OCI-LY3 (cell line): ENCODE results near the gene HDAC1.

ENCODE experiments used
- H2AFZ ChIP-seq: fragments of 200-600, 300-600 bp; shearing (Covaris generic); 2 replicates; pipeline ENCODE4 v1.6.0; 2014; ENCODE audit warnings: antibody characterized with exemption, low read depth, low read length
- H3K27ac ChIP-seq: fragments of 200-600, 300-600 bp; sonication (generic); 2 replicates; pipeline ENCODE4 v1.5.1; 2014; ENCODE audit warnings: mild to moderate bottlenecking, low read length, moderate library complexity, mixed read lengths
- H3K27me3 ChIP-seq: fragments of 200-600, 300-600 bp; sonication (generic); 2 replicates; pipeline ENCODE4 v1.6.1; 2014; ENCODE audit warnings: low read depth, low read length, mixed read lengths
- H3K36me3 ChIP-seq: fragments of 200-600, 300-600 bp; sonication (generic); replicated peaks from 2 replicates; pipeline ENCODE3; 2014; ENCODE audit warnings: low read depth, low read length, mixed read lengths
- H3K4me1 ChIP-seq: fragments of 300-600, 200-600 bp; sonication (generic); 2 replicates; pipeline ENCODE4 v1.6.1; 2014; ENCODE audit warnings: low read length, mixed read lengths
- H3K4me2 ChIP-seq: fragments of 200-600, 300-600 bp; sonication (generic); 2 replicates; pipeline ENCODE4 v1.6.1; 2014; ENCODE audit warnings: low read length, mixed read lengths
- H3K4me3 ChIP-seq: fragments of 300-600, 200-600 bp; sonication (generic); 2 replicates; pipeline ENCODE4 v1.5.1; 2014; ENCODE audit warnings: antibody characterized with exemption, mild to moderate bottlenecking, low read length, moderate library complexity
- H3K79me2 ChIP-seq: fragments of 300-600, 200-600 bp; shearing (Covaris generic); 2 replicates; pipeline ENCODE4 v1.6.1; 2014; ENCODE audit warnings: mild to moderate bottlenecking, low read length, mixed read lengths
- H3K9ac ChIP-seq: fragments of 300-600, 200-600 bp; shearing (Covaris generic); 2 replicates; pipeline ENCODE4 v1.6.0; 2014; ENCODE audit warnings: mild to moderate bottlenecking, low read length, moderate library complexity
- H3K9me3 ChIP-seq: fragments of 200-600, 300-600 bp; shearing (Covaris generic); 2 replicates; pipeline ENCODE4 v1.6.1; 2014; ENCODE audit warnings: low read length, mixed read lengths; ENCODE audit not compliant: insufficient read depth
- H4K20me1 ChIP-seq: fragments of 200-600, 300-600 bp; sonication (generic); 2 replicates; pipeline ENCODE4 v1.6.1; 2016; ENCODE audit warnings: low read length, mixed read lengths; ENCODE audit not compliant: insufficient read depth
- EZH2phosphoT487 ChIP-seq: fragments of 200-600 bp; shearing (Covaris generic); IDR thresholded peaks from 2 replicates; pipeline ENCODE4 v1.6.1; 2018; ENCODE audit warnings: antibody characterized with exemption, mixed run types, low read depth
- TF ChIP-seq, protein P1 (sequence below): fragments of 200-600, 300-600 bp; sonication (generic); IDR thresholded peaks from 2 replicates; pipeline ENCODE4 v1.5.1; 2014; ENCODE audit warnings: antibody characterized with exemption, low read length, low read depth

HDAC1 gene

DNA sequence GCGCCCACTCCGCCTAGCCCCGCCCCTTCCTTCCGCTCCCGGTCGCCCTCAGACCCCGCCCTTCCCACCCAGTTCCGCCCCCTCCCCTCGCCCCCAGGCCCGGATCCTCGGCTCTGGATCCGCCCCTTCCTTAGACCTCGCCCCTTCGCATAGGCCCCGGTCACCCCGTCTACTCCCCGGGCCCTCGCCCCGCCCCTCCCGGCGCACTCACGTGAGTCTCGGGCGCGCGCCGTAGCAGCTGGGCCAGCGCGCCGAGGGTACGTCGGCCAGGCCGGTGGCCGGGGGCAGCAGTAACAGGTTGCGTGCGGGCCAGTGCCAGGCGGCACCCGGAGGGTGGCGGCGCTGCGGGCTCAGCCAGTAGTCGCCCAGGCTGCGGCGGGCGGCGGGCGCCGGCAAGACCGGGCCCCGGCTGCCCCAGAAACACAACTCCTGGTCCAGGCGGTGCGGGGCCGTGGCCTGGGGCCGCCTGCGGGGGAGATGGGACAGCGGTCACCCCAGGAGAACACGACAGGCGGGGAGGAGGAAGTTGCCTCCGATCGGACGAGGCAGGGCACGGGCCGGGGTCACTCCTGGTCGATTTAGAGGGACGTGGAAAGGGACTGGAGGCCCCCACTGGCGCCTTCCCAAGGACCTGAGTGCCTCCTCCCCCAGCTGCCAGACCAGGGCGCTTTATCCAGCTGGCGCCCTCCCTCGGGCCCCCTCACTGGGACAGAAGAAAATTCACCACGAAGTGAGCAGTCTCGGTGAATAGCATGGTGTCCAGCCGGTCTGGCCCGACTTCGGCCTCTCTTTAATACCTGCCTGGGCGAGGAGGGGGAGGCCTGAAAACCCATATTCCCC, 59.7 kb downstream of the HDAC1 start:
- Histone ChIP-seq H3K36me3 (no peaks in the 10 kb centered on the region), H3K9ac (peak overlapping the region; percentile 88), H4K20me1 (no peaks in the 10 kb centered on the region), H3K79me2 (no peaks in the 10 kb centered on the region), H3K4me3 (peak overlapping the region; percentile 94), H2AFZ (peak overlapping the region; percentile 55; the same call in 1 of the 2 replicates), H3K4me1 (peaks cover 11% of the 10 kb centered on the region), H3K27ac (peak overlapping the region; percentile 25; the same call in 1 of the 2 replicates), H3K4me2 (peak overlapping the region; percentile 86), H3K27me3 (no peaks in the 10 kb centered on the region), H3K9me3 (no peaks in the 10 kb centered on the region)
- TF ChIP-seq, protein P1, sequence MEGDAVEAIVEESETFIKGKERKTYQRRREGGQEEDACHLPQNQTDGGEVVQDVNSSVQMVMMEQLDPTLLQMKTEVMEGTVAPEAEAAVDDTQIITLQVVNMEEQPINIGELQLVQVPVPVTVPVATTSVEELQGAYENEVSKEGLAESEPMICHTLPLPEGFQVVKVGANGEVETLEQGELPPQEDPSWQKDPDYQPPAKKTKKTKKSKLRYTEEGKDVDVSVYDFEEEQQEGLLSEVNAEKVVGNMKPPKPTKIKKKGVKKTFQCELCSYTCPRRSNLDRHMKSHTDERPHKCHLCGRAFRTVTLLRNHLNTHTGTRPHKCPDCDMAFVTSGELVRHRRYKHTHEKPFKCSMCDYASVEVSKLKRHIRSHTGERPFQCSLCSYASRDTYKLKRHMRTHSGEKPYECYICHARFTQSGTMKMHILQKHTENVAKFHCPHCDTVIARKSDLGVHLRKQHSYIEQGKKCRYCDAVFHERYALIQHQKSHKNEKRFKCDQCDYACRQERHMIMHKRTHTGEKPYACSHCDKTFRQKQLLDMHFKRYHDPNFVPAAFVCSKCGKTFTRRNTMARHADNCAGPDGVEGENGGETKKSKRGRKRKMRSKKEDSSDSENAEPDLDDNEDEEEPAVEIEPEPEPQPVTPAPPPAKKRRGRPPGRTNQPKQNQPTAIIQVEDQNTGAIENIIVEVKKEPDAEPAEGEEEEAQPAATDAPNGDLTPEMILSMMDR: no peak
- no peak for TF ChIP-seq EZH2phosphoT487

DNA sequence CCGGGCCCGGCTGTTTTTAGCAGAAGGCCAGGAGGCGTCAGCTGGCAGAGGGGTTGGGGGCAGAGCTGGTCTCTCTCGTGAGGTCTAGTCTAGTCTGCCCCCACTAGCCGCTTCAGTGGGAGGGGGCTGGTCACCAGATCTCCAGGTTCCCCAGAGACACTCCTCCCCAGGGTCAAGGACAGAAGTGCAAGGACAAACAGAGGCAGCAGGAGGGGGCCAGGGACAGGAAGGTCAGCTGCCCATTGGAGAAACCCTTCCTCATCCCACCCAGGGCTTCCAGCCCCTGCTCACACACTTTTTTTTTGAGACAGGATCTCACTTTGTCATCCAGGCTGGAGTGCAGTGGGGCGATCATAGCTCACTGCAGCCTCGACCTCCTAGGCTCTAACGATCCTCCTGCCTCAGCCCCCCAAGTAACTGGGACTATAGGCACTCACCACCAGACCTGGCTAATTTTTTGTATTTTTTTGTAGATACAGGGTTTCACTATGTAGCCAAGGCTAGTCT, 60.4 kb downstream of the HDAC1 start:
- no peaks in the 10 kb centered on the region for H3K36me3 ChIP-seq
- H3K9ac ChIP-seq: peak overlapping the region; percentile 88
- H3K4me3 ChIP-seq: peak overlapping the region; percentile 94
- no peaks in the 10 kb centered on the region for H3K79me2 ChIP-seq
- peak overlapping the region; percentile 86 for H3K4me2 ChIP-seq
- peaks cover 11% of the 10 kb centered on the region for H3K4me1 ChIP-seq
- no peaks in the 10 kb centered on the region for H4K20me1 ChIP-seq
- no peak overlapping the region for H2AFZ ChIP-seq
- H3K27me3 ChIP-seq: no peaks in the 10 kb centered on the region
- H3K27ac ChIP-seq: no peak overlapping the region
- H3K9me3 ChIP-seq: no peaks in the 10 kb centered on the region
- TF ChIP-seq, protein P1: no peak
- TF ChIP-seq EZH2phosphoT487: no peak

DNA sequence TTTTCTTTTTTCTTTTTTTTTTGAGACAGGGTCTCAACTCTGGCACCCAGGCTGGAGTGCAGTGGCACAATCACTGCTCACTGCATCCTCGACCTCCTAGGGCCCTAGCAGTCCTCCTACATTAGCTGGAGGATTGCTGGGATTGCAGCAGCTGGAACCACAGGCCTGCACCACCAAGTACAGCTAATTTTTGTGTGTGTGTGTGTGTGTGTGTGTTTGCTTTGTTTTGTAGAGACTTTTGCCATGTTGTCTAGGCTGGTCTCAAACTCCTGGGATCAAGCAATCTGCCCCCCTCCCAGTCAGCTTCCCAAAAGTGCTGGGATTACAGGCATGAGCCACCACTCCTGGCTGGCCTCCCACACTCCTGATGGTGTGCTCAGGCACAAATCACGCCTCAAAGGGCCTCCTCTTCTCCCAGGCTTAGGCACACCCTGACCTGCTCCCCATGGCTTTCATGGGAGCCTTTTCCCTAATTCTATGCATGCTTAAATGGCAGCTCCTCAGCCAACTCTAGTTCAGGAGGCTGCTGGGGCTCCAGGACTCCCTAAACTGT, 61.0 kb downstream of the HDAC1 start:
- no peaks in the 10 kb centered on the region for H3K36me3 ChIP-seq
- H3K9me3 ChIP-seq: no peaks in the 10 kb centered on the region
- H3K4me1 ChIP-seq: peaks cover 11% of the 10 kb centered on the region
- H3K9ac ChIP-seq: no peak overlapping the region
- H2AFZ ChIP-seq: no peak overlapping the region
- TF ChIP-seq, protein P1: no peak
- no peak for TF ChIP-seq EZH2phosphoT487
- no peaks in the 10 kb centered on the region for H3K79me2 ChIP-seq
- H3K4me3 ChIP-seq: no peak overlapping the region
- no peak overlapping the region for H3K27ac ChIP-seq
- no peaks in the 10 kb centered on the region for H3K27me3 ChIP-seq
- no peak overlapping the region for H3K4me2 ChIP-seq
- H4K20me1 ChIP-seq: no peaks in the 10 kb centered on the region

DNA sequence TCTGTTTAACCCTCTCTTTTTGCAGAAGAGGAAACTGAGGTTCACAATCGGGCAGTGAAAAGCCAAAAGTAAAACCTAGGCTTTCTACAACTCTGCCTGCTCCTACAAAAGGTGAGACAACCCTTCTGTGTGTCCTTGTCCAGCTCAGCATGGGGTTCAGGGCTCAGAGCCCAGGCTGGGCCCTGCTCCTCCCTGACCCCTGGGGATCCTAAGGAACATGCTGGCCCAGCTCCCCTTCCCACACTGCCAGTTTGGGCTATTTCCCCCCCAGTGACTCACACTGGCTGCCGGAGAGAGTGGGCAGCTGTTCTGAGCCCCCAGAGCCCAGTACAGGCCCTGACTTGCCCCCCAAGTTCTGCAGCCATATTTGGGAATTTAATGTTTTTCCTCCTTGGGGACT, 61.5 kb downstream of the HDAC1 start:
- H3K27me3 ChIP-seq: no peaks in the 10 kb centered on the region
- no peaks in the 10 kb centered on the region for H3K79me2 ChIP-seq
- H3K27ac ChIP-seq: no peak overlapping the region
- no peak overlapping the region for H2AFZ ChIP-seq
- H3K4me3 ChIP-seq: no peak overlapping the region
- H3K9me3 ChIP-seq: no peaks in the 10 kb centered on the region
- H3K36me3 ChIP-seq: no peaks in the 10 kb centered on the region
- H4K20me1 ChIP-seq: no peaks in the 10 kb centered on the region
- TF ChIP-seq EZH2phosphoT487: no peak
- TF ChIP-seq, protein P1: no peak
- no peak overlapping the region for H3K4me2 ChIP-seq
- H3K9ac ChIP-seq: no peak overlapping the region
- H3K4me1 ChIP-seq: peaks cover 11% of the 10 kb centered on the region
